Mucosa of stomach (tissue), 1 donor: ENCODE measurements around the gene DR1.
A peak's percentile ranks its signal among the peaks of the same experiment; 100 is the strongest.
"Not testable (repeated sequence)": the region's sequence is repeated elsewhere in the genome, so short reads cannot be mapped to it uniquely, and the experiment has no call there.

Experiments used
- H3K27me3 ChIP-seq: one replicate; pipeline ENCODE4 v1.7.0; 2013; ENCODE audit warnings: mild to moderate bottlenecking, low read length; ENCODE audit not compliant: control insufficient read depth, insufficient read depth
- H3K36me3 ChIP-seq: one replicate; pipeline ENCODE4 v1.7.0; 2013; ENCODE audit warnings: low read length; ENCODE audit not compliant: control insufficient read depth, insufficient read depth
- H3K4me1 ChIP-seq: one replicate; pipeline ENCODE4 v1.7.0; 2013; ENCODE audit warnings: mild to moderate bottlenecking, low read length; ENCODE audit not compliant: control insufficient read depth, insufficient read depth
- H3K4me3 ChIP-seq: one replicate; pipeline ENCODE4 v1.7.0; 2013; ENCODE audit warnings: low read length
- H3K9ac ChIP-seq: one replicate; pipeline ENCODE4 v1.7.0; 2013; ENCODE audit warnings: mild to moderate bottlenecking, low read length, moderate library complexity
- H3K9me3 ChIP-seq: one replicate; pipeline ENCODE4 v1.7.0; 2013; ENCODE audit warnings: mild to moderate bottlenecking, low read length, moderate library complexity; ENCODE audit not compliant: control insufficient read depth
- donor health status: Pancreatic carcinoma.

Gene DR1

GRCh38 chr1:93346421-93346993, 800 bp downstream of the DR1 start:
- peak overlapping the region; percentile 98 for H3K9ac ChIP-seq
- no peaks in the 10 kb centered on the region for H3K27me3 ChIP-seq
- no peaks in the 10 kb centered on the region for H3K9me3 ChIP-seq
- H3K36me3 ChIP-seq: no peaks in the 10 kb centered on the region
- H3K4me1 ChIP-seq: no peaks in the 10 kb centered on the region
- H3K4me3 ChIP-seq: peak overlapping the region; percentile 75

DNA sequence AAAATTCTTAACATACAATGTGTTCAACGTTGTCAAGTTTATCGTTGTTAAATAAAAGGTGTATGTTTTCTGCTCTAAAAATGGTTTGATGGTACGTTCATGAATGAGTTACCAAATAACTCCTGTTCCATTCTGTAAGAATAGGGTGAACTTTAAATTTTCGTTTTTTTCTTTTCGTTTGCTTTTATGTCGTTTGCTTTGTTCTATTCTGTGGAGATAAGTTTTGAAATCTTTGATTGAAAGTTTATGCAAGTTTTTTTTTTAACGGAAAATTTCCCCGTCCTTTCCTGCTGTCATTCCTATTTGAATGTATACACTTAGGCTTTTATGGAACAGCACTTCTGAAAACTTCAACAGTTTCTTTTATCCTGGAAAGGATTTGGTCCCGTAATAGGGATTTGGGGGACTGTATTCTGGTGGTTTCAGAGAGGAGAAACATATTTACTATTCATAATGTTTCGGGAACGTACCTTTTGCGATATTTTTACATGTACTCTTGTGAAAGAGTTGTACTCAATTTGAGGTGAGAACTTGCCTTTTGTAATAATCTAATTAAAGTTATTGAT, 1.7 kb downstream of the DR1 start:
- Histone ChIP-seq H3K9ac (peak overlapping the region; percentile 98), H3K4me3 (peak overlapping the region; percentile 75), H3K4me1 (no peaks in the 10 kb centered on the region), H3K9me3 (no peaks in the 10 kb centered on the region), H3K36me3 (no peaks in the 10 kb centered on the region), H3K27me3 (no peaks in the 10 kb centered on the region)

DNA sequence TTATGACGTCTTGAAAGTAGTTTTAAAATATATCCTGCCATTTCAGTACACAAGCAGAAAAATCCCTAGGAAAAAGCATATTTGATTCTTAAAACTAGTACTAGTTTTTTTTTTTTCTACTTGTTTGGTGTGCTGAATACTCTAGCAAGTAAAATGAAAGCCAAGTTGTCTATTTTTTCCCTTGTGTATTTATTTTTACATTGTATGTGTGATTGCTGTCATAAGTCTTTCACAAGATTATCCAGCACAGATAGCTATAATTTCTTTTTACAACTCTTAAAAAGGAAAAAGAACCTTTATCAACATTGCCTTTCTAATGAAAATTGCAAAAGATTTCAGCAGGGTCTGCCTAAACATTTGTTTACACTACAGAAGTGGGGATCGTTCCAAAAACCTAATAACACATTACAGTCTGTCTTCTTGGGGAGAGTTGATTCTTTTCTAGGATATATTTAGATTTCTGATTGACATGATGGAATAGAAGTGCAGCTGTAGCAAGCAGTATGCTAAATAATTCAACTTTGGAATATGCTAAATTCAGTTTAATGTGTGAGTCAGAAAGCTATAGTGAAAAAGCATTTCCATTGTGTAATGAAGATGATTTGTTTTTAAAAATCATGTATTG, 2.5 kb downstream of the DR1 start:
- Histone ChIP-seq H3K27me3 (no peaks in the 10 kb centered on the region), H3K9ac (peak overlapping the region; percentile 98), H3K4me1 (no peaks in the 10 kb centered on the region), H3K4me3 (peak overlapping the region; percentile 27), H3K36me3 (no peaks in the 10 kb centered on the region), H3K9me3 (no peaks in the 10 kb centered on the region)

DNA sequence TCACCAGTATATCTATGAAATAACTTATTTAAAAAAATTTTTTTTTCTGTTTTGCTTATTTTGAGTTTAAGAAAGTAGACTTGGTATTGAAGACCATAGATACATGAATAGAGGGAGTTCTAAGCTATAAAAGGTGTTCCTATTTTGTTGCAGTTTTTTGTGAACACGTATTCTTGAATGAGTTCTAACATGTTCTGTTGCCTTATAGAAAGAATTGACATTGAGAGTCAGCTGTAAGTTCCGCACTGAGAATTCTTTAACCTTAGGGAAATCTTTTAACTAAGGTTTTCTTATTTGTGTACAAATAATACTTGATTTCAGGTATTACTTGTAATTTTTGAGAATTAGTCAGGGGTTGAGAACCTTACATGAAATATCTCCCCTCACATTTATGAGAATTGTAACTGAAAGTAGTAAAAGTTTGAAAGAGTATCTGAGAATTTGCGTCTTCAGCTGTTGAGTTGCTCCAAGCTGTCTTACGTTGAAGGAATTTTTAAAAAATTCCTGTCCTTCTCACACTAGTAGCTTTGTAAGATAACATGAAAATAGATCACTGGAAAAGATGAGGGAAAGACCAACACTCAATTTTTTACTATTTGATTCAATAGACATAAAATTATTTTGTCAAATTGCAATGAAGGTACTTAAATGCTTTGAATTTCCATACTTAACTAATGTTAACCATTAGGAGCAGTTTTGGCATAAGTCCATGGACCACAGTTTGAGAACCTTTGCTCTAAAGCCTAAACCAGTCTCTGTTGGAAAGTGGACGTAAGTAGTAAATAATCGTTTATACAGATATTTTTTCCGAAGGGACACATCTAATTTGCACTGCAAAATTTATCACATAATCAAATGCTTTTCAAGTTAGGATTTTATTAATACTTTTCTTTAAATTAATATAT, 3.8 kb downstream of the DR1 start:
- Histone ChIP-seq H3K9ac (peak overlapping the region; percentile 98), H3K4me1 (no peaks in the 10 kb centered on the region), H3K9me3 (no peaks in the 10 kb centered on the region), H3K27me3 (no peaks in the 10 kb centered on the region), H3K36me3 (no peaks in the 10 kb centered on the region), H3K4me3 (peak overlapping the region; percentile 27)

DNA sequence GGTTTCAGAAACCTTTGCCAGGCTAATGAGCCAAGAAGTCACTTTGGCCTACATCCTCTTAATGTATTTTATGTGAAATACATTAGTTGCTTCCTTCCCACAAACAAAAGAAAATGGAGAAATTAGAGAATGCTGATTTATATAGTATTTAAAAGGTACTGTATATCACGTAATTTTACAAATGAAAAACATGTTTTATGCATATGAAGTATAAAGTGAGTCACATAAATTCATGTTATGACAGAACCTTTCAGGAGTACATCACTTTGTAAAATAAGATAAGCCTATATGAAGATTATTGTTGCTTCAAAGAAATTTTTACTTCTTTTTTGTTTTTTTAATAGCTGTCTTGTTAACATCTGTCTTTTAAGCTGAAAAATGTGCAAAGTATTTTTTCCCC, 4.6 kb downstream of the DR1 start:
- H3K4me3 ChIP-seq: no peak overlapping the region
- H3K9me3 ChIP-seq: no peaks in the 10 kb centered on the region
- no peaks in the 10 kb centered on the region for H3K27me3 ChIP-seq
- no peaks in the 10 kb centered on the region for H3K4me1 ChIP-seq
- no peaks in the 10 kb centered on the region for H3K36me3 ChIP-seq
- no peak overlapping the region for H3K9ac ChIP-seq

DNA sequence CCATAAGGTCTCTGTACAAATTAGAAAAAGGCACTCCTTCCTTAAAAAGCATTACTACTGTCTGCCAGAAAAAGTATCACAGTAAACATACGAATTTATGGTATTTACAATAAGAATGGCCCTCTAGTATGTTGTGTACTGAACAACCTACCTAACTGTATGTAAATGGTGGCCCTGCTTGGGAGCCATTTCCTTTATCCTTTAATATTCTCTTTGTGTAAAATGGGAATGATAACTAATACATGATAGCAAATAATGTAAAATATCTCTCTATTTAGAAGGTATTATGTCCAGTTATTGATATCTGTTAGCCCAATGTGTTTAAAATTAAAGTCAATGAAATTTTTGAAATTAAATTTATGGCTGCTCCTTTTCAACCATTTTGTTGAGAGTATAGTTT, 5.2 kb downstream of the DR1 start:
- Histone ChIP-seq H3K27me3 (no peaks in the 10 kb centered on the region), H3K9ac (no peak overlapping the region), H3K36me3 (no peaks in the 10 kb centered on the region), H3K4me1 (no peaks in the 10 kb centered on the region), H3K9me3 (no peaks in the 10 kb centered on the region), H3K4me3 (no peak overlapping the region)

DNA sequence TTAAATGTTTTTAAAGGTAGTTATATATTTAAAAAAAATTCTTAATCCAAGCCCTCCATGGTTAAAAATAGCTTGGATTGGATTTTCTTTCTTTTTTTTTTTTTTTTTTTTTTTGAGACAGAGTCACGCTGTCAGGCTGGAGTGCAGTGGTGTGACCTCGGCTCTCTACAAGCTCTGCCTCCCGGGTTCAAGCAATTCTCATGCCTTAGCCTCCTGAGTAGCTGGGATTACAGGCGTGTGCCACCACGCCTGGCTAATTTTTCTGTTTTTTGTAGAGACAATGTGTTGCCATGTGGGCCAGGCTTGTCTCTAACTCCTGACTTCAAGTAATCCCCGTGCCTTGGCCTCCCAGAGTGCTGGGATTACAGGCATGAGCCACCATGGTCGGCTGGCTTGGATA, 5.6 kb downstream of the DR1 start:
- not testable (repeated sequence) for H3K4me3 ChIP-seq, H3K36me3 ChIP-seq, H3K4me1 ChIP-seq, H3K27me3 ChIP-seq, H3K9me3 ChIP-seq, H3K9ac ChIP-seq

GRCh38 chr1:93352376-93352775, 6.7 kb downstream of the DR1 start:
- Histone ChIP-seq H3K36me3 (no peaks in the 10 kb centered on the region), H3K4me1 (no peaks in the 10 kb centered on the region), H3K9ac (no peak overlapping the region), H3K27me3 (no peaks in the 10 kb centered on the region), H3K4me3 (no peak overlapping the region), H3K9me3 (no peaks in the 10 kb centered on the region)

GRCh38 chr1:93353286-93353685, 7.6 kb downstream of the DR1 start:
- peaks cover 6% of the 10 kb centered on the region for H3K36me3 ChIP-seq
- H3K9me3 ChIP-seq: no peaks in the 10 kb centered on the region
- no peak overlapping the region for H3K4me3 ChIP-seq
- no peaks in the 10 kb centered on the region for H3K4me1 ChIP-seq
- H3K9ac ChIP-seq: no peak overlapping the region
- no peaks in the 10 kb centered on the region for H3K27me3 ChIP-seq

- Histone ChIP-seq H3K4me1 (peaks cover 5% of the 10 kb centered on the region), H3K9me3 (no peaks in the 10 kb centered on the region), H3K27me3 (no peaks in the 10 kb centered on the region), H3K4me3 (no peak overlapping the region), H3K9ac (no peak overlapping the region), H3K36me3 (peaks cover 10% of the 10 kb centered on the region)
Measured at GRCh38 chr1:93354749-93355148, 9.0 kb downstream of the DR1 start.

- Histone ChIP-seq H3K4me3 (no peak overlapping the region), H3K9ac (no peak overlapping the region), H3K4me1 (peaks cover 6% of the 10 kb centered on the region), H3K9me3 (no peaks in the 10 kb centered on the region), H3K27me3 (no peaks in the 10 kb centered on the region), H3K36me3 (peaks cover 10% of the 10 kb centered on the region)
Measured at GRCh38 chr1:93357242-93357641, 11.5 kb downstream of the DR1 start.

DNA sequence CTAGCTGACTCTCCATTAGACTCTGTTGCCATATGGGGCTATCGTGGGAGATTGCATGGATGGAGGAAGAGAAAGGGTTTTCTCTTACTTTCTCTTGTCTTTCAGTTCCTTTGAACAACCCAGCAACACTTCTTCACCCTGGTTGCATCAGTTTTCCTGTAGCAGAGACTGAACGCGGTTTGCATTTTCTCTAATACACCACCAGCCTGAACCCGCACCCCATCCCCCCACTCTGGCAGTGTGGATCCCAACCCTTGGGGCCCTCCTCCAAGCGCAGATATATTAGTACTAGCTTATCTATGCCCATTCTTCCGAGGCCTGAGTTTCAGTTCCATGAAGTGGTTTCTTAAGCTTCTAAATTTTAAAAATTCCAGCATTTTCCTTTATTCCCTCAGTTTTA, 12.6 kb downstream of the DR1 start:
- no peak overlapping the region for H3K4me3 ChIP-seq
- H3K36me3 ChIP-seq: peaks cover 10% of the 10 kb centered on the region
- peaks cover 6% of the 10 kb centered on the region for H3K4me1 ChIP-seq
- H3K9ac ChIP-seq: no peak overlapping the region
- H3K9me3 ChIP-seq: no peaks in the 10 kb centered on the region
- H3K27me3 ChIP-seq: no peaks in the 10 kb centered on the region
